ENCODE measurements around the gene ZNF329. TPM values are rescaled to one million over a fixed set of nuclear protein-coding genes. Genes with fewer than 3 reads are reported as not detected.
"Not testable (repeated sequence)": the region's sequence is repeated elsewhere in the genome, so short reads cannot be mapped to it uniquely, and the experiment has no call there.

ZNF329 gene
- total RNA-seq, 2 donors from 2014 or later: 16.7 to 24.7 TPM

DNA sequence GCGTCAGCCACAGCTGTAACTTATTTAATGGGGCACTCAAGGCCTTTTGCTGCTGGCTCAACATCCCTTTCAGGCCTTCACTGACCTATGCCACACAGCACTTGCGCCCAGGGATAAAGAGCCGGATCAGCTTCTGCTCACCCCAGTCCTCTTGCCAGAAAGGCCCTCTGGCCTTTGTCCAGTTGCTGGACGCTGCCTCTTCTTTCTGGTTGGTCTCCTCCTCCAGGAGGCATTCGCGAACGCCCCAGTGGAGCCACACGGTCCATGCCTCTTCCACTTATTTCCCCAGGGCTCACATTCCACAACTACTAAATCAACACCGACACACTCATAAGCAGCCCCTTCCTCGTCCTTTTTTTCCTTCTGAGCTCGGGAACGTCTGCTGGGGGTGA, 3.7 kb upstream of the ZNF329 start:
- Mint-ChIP-seq H3K9me3 (peaks cover 40% of the 10 kb centered on the region), H3K4me3 (peak overlapping the region; percentile 80), H3K4me1 (peaks cover 2% of the 10 kb centered on the region), H3K27me3 (ENCODE audit: insufficient read depth) (peaks cover 19% of the 10 kb centered on the region), H3K36me3 (ENCODE audit: low read depth) (peaks cover 4% of the 10 kb centered on the region), H3K27ac (peak overlapping the region; percentile 95)
- TF ChIP-seq, protein P1, sequence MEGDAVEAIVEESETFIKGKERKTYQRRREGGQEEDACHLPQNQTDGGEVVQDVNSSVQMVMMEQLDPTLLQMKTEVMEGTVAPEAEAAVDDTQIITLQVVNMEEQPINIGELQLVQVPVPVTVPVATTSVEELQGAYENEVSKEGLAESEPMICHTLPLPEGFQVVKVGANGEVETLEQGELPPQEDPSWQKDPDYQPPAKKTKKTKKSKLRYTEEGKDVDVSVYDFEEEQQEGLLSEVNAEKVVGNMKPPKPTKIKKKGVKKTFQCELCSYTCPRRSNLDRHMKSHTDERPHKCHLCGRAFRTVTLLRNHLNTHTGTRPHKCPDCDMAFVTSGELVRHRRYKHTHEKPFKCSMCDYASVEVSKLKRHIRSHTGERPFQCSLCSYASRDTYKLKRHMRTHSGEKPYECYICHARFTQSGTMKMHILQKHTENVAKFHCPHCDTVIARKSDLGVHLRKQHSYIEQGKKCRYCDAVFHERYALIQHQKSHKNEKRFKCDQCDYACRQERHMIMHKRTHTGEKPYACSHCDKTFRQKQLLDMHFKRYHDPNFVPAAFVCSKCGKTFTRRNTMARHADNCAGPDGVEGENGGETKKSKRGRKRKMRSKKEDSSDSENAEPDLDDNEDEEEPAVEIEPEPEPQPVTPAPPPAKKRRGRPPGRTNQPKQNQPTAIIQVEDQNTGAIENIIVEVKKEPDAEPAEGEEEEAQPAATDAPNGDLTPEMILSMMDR (conservative IDR thresholded peaks at IDR 0.05): no peak
- Histone ChIP-seq H3K9ac (ENCODE audit: extremely low read depth, low read length, poor library complexity, severe bottlenecking) (peak overlapping the region; percentile 78), H3K27ac (ENCODE audit: low read depth, low read length) (peak overlapping the region; percentile 2), H3K36me3 (ENCODE audit: control insufficient read depth, insufficient read depth, low read length) (no peaks in the 10 kb centered on the region), H3K9me3 (ENCODE audit: control insufficient read depth, low read length) (peaks cover 19% of the 10 kb centered on the region), H3K4me1 (ENCODE audit: control insufficient read depth, insufficient read depth, low read length) (no peaks in the 10 kb centered on the region), H3K27me3 (ENCODE audit: control insufficient read depth, insufficient read depth, low read length, poor library complexity, severe bottlenecking) (no peaks in the 10 kb centered on the region), H3K4me3 (ENCODE audit: low read length) (peak overlapping the region; percentile 92)
- WGBS, 2 experiments (ENCODE audit: insufficient coverage in 1 of 2, insufficient read length in 1 of 2): 24 to 45% methylated on average over 3 to 12 of the region's 12 CpGs
- DNase-seq: no peak

DNA sequence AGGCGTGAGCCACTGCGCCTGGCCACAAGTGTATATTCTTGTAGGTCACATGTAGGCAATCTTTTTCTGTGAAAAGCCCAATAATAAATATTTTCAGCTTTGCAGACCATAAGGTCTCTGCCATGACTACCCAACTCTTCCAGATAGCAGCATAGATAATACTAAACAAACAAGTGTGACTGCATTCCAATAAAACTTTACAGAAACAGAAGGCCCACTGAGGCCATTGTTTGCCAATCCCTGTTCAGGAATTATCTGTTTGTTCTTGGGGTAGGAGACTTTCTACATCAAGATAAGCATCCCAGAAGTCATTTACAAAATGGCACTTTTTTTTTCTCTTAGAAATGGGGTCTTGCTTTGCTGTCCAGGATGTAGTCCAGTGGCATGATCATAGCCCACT, 2.8 kb upstream of the ZNF329 start:
- Histone ChIP-seq H3K4me1 (ENCODE audit: control insufficient read depth, insufficient read depth, low read length) (no peaks in the 10 kb centered on the region), H3K36me3 (ENCODE audit: control insufficient read depth, insufficient read depth, low read length) (no peaks in the 10 kb centered on the region), H3K27me3 (ENCODE audit: control insufficient read depth, insufficient read depth, low read length, poor library complexity, severe bottlenecking) (no peaks in the 10 kb centered on the region), H3K4me3 (ENCODE audit: low read length) (peak overlapping the region; percentile 92), H3K9me3 (ENCODE audit: control insufficient read depth, low read length) (peaks cover 26% of the 10 kb centered on the region), H3K27ac (ENCODE audit: low read depth, low read length) (no peak overlapping the region), H3K9ac (ENCODE audit: extremely low read depth, low read length, poor library complexity, severe bottlenecking) (no peak overlapping the region)
- Mint-ChIP-seq H3K27ac (no peak overlapping the region), H3K4me3 (peak overlapping the region; percentile 80), H3K9me3 (peaks cover 41% of the 10 kb centered on the region), H3K36me3 (ENCODE audit: low read depth) (peaks cover 11% of the 10 kb centered on the region), H3K4me1 (peaks cover 2% of the 10 kb centered on the region), H3K27me3 (ENCODE audit: insufficient read depth) (peaks cover 15% of the 10 kb centered on the region)
- TF ChIP-seq, protein P1 (conservative IDR thresholded peaks at IDR 0.05): no peak
- no peak for DNase-seq
- WGBS, 2 experiments (ENCODE audit: insufficient coverage in 1 of 2, insufficient read length in 1 of 2): 92 to 100% methylated on average over 2 of the region's 2 CpGs

DNA sequence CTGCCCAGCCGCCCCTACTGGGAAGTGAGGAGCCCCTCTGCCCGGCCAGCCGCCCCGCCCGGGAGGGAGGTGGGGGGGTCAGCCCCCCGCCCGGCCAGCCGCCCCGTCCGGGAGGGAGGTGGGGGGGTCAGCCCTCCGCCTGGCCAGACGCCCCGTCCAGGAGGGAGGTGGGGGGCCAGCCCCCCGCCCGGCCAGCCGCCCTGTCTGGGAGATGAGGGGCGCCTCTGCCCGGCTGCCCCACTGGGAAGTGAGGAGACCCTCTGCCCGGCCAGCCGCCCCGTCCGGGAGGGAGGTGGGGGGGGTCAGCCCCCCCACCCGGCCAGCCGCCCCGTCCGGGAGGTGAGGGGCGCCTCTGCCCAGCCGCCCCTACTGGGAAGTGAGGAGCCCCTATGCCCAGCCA, 3.1 kb downstream of the ZNF329 start:
- not testable (repeated sequence) for H3K27me3 Mint-ChIP-seq (ENCODE audit: insufficient read depth); H3K27ac Mint-ChIP-seq; DNase-seq; H3K27me3 ChIP-seq (ENCODE audit: control insufficient read depth, insufficient read depth, low read length, poor library complexity, severe bottlenecking); H3K27ac ChIP-seq (ENCODE audit: low read depth, low read length); H3K4me1 ChIP-seq (ENCODE audit: control insufficient read depth, insufficient read depth, low read length); H3K4me3 ChIP-seq (ENCODE audit: low read length); H3K4me1 Mint-ChIP-seq; H3K9ac ChIP-seq (ENCODE audit: extremely low read depth, low read length, poor library complexity, severe bottlenecking); H3K4me3 Mint-ChIP-seq
- WGBS, 2 experiments (ENCODE audit: insufficient coverage in 1 of 2, insufficient read length in 1 of 2): 88% methylated on average over 16 of the region's 28 CpGs; no CpG with 5 or more reads in 1 of the 2 experiments
- peaks cover 40% of the 10 kb centered on the region for H3K36me3 Mint-ChIP-seq (ENCODE audit: low read depth)
- peaks cover 71% of the 10 kb centered on the region for H3K9me3 Mint-ChIP-seq
- Histone ChIP-seq H3K36me3 (ENCODE audit: control insufficient read depth, insufficient read depth, low read length) (peaks cover 16% of the 10 kb centered on the region), H3K9me3 (ENCODE audit: control insufficient read depth, low read length) (peaks cover 52% of the 10 kb centered on the region)

DNA sequence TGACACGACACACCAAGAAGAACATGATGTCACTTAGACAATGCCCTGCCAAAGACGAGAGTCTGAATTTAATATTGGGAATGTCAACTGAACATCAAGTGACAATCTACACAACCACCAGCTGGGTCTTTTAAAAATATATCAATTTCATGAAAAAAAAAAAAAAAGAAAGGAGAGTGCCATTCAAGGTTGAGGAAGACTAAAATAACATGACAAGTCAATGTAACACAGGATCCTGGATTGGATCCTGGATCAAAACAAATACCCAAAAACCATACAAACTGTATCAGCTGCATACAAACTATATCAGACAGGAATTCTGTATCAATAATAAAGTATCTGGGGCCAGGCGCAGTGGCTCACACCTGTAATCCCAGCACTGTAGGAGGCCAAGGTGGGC, 4.7 kb downstream of the ZNF329 start:
- Histone ChIP-seq H3K4me3 (ENCODE audit: low read length) (peak overlapping the region; percentile 67), H3K36me3 (ENCODE audit: control insufficient read depth, insufficient read depth, low read length) (peaks cover 32% of the 10 kb centered on the region), H3K9me3 (ENCODE audit: control insufficient read depth, low read length) (peaks cover 68% of the 10 kb centered on the region), H3K4me1 (ENCODE audit: control insufficient read depth, insufficient read depth, low read length) (no peaks in the 10 kb centered on the region), H3K9ac (ENCODE audit: extremely low read depth, low read length, poor library complexity, severe bottlenecking) (no peak overlapping the region), H3K27ac (ENCODE audit: low read depth, low read length) (no peak overlapping the region), H3K27me3 (ENCODE audit: control insufficient read depth, insufficient read depth, low read length, poor library complexity, severe bottlenecking) (no peaks in the 10 kb centered on the region)
- no peaks in the 10 kb centered on the region for H3K4me1 Mint-ChIP-seq
- 98 to 100% methylated on average over 1 to 3 of the region's 3 CpGs for WGBS, 2 experiments (ENCODE audit: insufficient coverage in 1 of 2, insufficient read length in 1 of 2)
- peaks cover 85% of the 10 kb centered on the region for H3K9me3 Mint-ChIP-seq
- peaks cover 56% of the 10 kb centered on the region for H3K36me3 Mint-ChIP-seq (ENCODE audit: low read depth)
- H3K4me3 Mint-ChIP-seq: no peak overlapping the region
- DNase-seq: no peak
- TF ChIP-seq, protein P1 (conservative IDR thresholded peaks at IDR 0.05): no peak
- H3K27ac Mint-ChIP-seq: no peak overlapping the region
- no peaks in the 10 kb centered on the region for H3K27me3 Mint-ChIP-seq (ENCODE audit: insufficient read depth)

Measured in endodermal cell (in vitro differentiated cells).